Mesendoderm (in vitro differentiated cells): ENCODE data around the gene LIFR.
"Not testable (repeated sequence)": the region's sequence is repeated elsewhere in the genome, so short reads cannot be mapped to it uniquely, and the experiment has no call there.

Experiments
- DNase-seq: peaks from one replicate; pipeline ENCODE4 v3.0.0; 2013
- H2AK5ac ChIP-seq: 2 replicates; pipeline ENCODE4 v1.6.1; 2013; ENCODE audit warnings: low read length, inconsistent platforms
- H2BK120ac ChIP-seq: 2 replicates; pipeline ENCODE4 v1.6.1; 2013; ENCODE audit warnings: low read depth, mild to moderate bottlenecking, low read length, moderate library complexity, mixed read lengths
- H2BK15ac ChIP-seq: replicated peaks from 2 replicates; pipeline ENCODE4 v1.6.1; 2013; ENCODE audit warnings: low read depth, mild to moderate bottlenecking, moderate library complexity
- H2BK5ac ChIP-seq: 2 replicates; pipeline ENCODE4 v1.6.1; 2013; ENCODE audit warnings: low read length, inconsistent platforms
- H3K18ac ChIP-seq: 2 replicates; pipeline ENCODE4 v1.6.1; 2013; ENCODE audit warnings: mild to moderate bottlenecking, low read length, mixed read lengths
- H3K23ac ChIP-seq: one replicate; pipeline ENCODE4 v1.6.1; 2013; ENCODE audit warnings: low read length
- H3K27ac ChIP-seq: 2 replicates; pipeline ENCODE4 v1.5.1; 2013; ENCODE audit warnings: low read depth, mild to moderate bottlenecking, inconsistent platforms, low read length, moderate library complexity
- H3K27me3 ChIP-seq: 2 replicates; pipeline ENCODE4 v1.6.1; 2013; ENCODE audit warnings: low read length, control low read depth, mild to moderate bottlenecking, inconsistent platforms; ENCODE audit not compliant: insufficient read depth, poor library complexity
- H3K36me3 ChIP-seq: 2 replicates; pipeline ENCODE4 v1.6.1; 2013; ENCODE audit warnings: low read length, inconsistent platforms; ENCODE audit not compliant: control insufficient read depth, insufficient read depth
- H3K4ac ChIP-seq: one replicate; pipeline ENCODE4 v1.6.1; 2013; ENCODE audit warnings: low read depth, mild to moderate bottlenecking, low read length, moderate library complexity
- H3K4me1 ChIP-seq: 2 replicates; pipeline ENCODE4 v1.6.1; 2013; ENCODE audit warnings: low read depth, low read length, inconsistent platforms; ENCODE audit not compliant: control insufficient read depth
- H3K4me2 ChIP-seq: 2 replicates; pipeline ENCODE4 v1.6.1; 2013; ENCODE audit warnings: low read length
- H3K4me3 ChIP-seq: 2 replicates; pipeline ENCODE4 v1.5.1; 2013; ENCODE audit warnings: mild to moderate bottlenecking, low read length
- H3K56ac ChIP-seq: one replicate; pipeline ENCODE4 v1.6.1; 2013; ENCODE audit warnings: low read length
- H3K79me1 ChIP-seq: 2 replicates; pipeline ENCODE4 v1.6.1; 2013; ENCODE audit warnings: low read length, inconsistent platforms
- H3K79me2 ChIP-seq: 2 replicates; pipeline ENCODE4 v1.6.1; 2013; ENCODE audit warnings: mild to moderate bottlenecking, low read length; ENCODE audit not compliant: control insufficient read depth, insufficient read depth
- H3K9ac ChIP-seq: 2 replicates; pipeline ENCODE4 v1.6.1; 2013; ENCODE audit warnings: low read length, inconsistent platforms
- H4K5ac ChIP-seq: one replicate; pipeline ENCODE4 v1.6.1; 2013; ENCODE audit warnings: low read length
- H4K8ac ChIP-seq: one replicate; pipeline ENCODE4 v1.6.1; 2013; ENCODE audit warnings: low read depth, mild to moderate bottlenecking, control low read depth, low read length, moderate library complexity
- WGBS: extraction: QIAGEN DNeasy Blood & Tissue Kit; methylation state at CpG from one replicate; pipeline ENCODE4 v1.1.7; 2013; ENCODE audit warnings: low lambda C conversion rate, missing lambda C conversion rate; ENCODE audit not compliant: insufficient coverage; ENCODE audit errors: extremely low coverage; 5-methylcytosine and 5-hydroxymethylcytosine counted together

The LIFR gene

DNA sequence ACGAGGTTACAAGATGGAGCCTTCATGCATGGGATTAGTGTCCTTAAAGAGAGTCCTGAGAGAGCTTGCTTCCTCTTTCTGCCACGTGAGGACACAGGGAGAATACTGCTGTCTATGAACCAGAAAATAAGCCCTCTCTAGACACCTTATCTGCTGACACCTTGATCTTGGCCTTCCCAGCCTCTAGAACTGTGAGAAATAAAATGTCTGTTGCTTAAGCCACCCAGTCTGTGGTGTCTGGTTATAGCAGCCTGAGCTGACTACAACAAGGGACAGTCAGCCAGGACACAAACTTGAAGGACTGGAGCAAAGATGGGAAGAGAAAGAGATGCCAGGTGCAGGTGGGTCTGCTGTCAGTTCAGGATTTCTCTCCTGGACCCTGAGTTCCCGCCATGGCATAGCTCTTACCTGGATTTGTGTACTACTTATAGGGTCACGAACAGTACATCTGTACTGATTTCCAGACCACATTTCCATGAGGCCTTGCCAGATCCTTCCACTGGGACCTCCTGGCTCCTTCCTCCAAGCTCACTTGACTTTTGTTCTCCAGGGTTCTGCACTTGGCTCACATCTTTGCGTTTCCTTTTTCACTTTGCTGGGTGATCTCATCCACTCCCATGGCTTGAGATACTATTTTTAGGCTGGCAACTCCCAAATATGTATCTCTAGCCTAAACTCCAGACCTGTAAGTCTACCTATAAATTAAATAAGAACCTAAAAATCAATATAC lies 44.9 kb upstream of the LIFR start:
- no peak overlapping the region for H3K9ac ChIP-seq
- H2BK15ac ChIP-seq: no peak overlapping the region
- H3K4ac ChIP-seq: peak overlapping the region; percentile 63
- H3K56ac ChIP-seq: peak overlapping the region; percentile 75
- no peak overlapping the region for H3K4me3 ChIP-seq
- H2AK5ac ChIP-seq: peak overlapping the region; percentile 93
- no peaks in the 10 kb centered on the region for H3K79me2 ChIP-seq
- no peaks in the 10 kb centered on the region for H3K79me1 ChIP-seq
- no peak overlapping the region for H4K5ac ChIP-seq
- peak overlapping the region; percentile 99 for H2BK120ac ChIP-seq
- H2BK5ac ChIP-seq: peak overlapping the region; percentile 95
- H4K8ac ChIP-seq: no peak overlapping the region
- H3K4me2 ChIP-seq: no peak overlapping the region
- peaks cover 42% of the 10 kb centered on the region for H3K4me1 ChIP-seq
- no peaks in the 10 kb centered on the region for H3K36me3 ChIP-seq
- no peak overlapping the region for H3K23ac ChIP-seq
- no peaks in the 10 kb centered on the region for H3K27me3 ChIP-seq
- H3K18ac ChIP-seq: peak overlapping the region; percentile 98
- no peak overlapping the region for H3K27ac ChIP-seq
- no peak for DNase-seq
- no CpG with 5 or more reads among the region's 5 CpGs for whole genome bisulfite sequencing

DNA sequence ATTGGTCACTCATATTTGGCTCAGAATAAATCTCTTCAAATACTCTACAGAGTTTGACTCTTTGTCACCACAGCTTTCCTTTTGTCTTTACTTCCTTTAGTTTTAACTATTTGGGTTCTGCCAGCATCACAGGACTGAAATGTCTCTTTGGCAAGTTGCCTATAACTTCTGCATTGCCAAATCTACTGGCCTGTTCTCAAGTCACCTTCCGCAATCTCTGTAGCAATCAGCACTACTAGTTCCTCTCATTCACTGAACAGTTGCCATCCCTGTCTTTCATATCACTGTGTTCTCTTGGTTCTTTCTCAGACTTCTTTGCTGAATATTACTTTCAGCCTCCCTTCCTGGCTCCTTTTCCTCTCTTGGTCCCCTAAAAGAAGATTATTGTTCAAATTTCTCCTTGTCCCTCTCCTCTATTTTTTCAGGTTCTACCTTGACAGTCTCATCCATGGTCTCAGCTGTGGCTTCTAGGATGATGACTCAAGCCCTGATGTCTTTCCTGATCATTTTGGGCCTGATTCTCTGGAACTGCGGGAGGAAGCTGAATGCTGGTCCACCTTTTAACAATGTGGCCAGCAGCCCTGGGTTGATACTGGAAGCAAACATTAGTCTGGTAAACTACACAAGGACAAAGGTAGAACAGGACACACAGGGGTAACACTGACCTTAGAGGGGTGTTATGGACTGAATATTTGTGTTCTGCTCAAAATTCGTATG lies 44.0 kb upstream of the LIFR start:
- DNase-seq: no peak
- Histone ChIP-seq H3K79me1 (no peaks in the 10 kb centered on the region), H2BK15ac (peak overlapping the region; percentile 100), H2BK120ac (peak overlapping the region; percentile 99), H3K23ac (peak overlapping the region; percentile 25), H4K5ac (no peak overlapping the region), H3K27ac (peak overlapping the region; percentile 19), H3K36me3 (no peaks in the 10 kb centered on the region), H3K18ac (peak overlapping the region; percentile 98), H2AK5ac (peak overlapping the region; percentile 93), H4K8ac (no peak overlapping the region), H3K4me1 (peaks cover 40% of the 10 kb centered on the region), H3K4me3 (no peak overlapping the region), H2BK5ac (peak overlapping the region; percentile 95), H3K56ac (peak overlapping the region; percentile 75), H3K9ac (no peak overlapping the region), H3K4me2 (no peak overlapping the region), H3K27me3 (no peaks in the 10 kb centered on the region), H3K79me2 (no peaks in the 10 kb centered on the region), H3K4ac (peak overlapping the region; percentile 85)
- no CpG with 5 or more reads among the region's 3 CpGs for WGBS

DNA sequence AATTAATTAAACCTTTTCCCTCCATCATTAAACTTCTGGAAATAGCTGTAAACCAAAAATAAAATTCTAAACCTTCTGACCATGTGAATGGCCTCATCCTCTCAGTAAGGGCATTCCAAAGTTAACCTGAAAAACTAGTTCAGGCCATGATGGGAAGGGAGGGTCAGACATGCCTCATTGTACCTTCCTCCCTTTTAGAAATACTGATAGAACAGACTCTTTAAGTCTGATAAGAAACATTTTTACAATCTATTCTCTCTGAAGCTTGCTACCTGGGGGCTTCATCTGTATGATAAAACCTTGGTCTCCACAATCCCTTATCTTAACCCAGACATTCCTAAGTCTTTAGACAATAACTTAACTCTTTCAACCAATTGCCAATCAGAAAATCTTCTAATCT lies 43.3 kb upstream of the LIFR start:
- H3K36me3 ChIP-seq, H3K56ac ChIP-seq, H3K18ac ChIP-seq, H4K5ac ChIP-seq, H2BK120ac ChIP-seq, H2BK15ac ChIP-seq, H3K79me1 ChIP-seq, H3K4me3 ChIP-seq, H3K9ac ChIP-seq, H2BK5ac ChIP-seq, H3K27ac ChIP-seq, H3K79me2 ChIP-seq, H3K27me3 ChIP-seq, H4K8ac ChIP-seq, H3K4me2 ChIP-seq, H2AK5ac ChIP-seq, H3K23ac ChIP-seq, H3K4ac ChIP-seq: not testable (repeated sequence)
- peak; percentile 80 for DNase-seq
- H3K4me1 ChIP-seq: peaks cover 37% of the 10 kb centered on the region

DNA sequence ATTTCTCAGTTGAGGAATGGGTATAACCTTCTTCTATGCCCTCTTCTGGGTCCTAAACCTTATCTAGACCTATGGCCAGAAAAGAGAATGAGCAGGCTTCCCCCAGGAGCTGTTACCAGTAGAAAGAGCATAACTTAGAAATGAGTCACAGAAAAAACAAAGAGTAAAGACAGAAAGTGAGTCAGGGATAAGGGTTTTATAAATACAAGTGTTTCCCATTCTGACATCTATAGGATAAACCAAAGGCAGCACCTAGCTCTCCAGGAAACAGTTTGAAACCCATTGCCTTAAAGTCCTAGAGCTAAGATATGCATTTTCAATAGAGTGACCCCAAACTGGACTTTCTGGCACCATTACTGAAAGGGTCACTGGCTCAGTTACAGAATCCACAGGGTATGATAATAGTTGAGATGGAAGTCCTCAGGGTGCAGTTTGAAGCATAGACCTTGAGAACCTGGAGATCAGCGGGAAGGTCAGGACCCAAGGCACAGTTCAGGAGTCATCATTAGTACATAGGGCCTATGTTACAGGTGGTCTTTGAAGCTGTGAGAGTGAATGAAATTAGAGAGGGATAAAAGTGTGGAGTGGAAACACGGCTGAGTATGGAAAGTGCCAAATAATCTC lies 42.7 kb upstream of the LIFR start:
- Histone ChIP-seq H4K8ac (no peak overlapping the region), H3K4ac (no peak overlapping the region), H3K27me3 (no peaks in the 10 kb centered on the region), H3K23ac (no peak overlapping the region), H3K36me3 (no peaks in the 10 kb centered on the region), H3K4me2 (no peak overlapping the region), H3K27ac (peak overlapping the region; percentile 85), H3K4me3 (no peak overlapping the region), H3K4me1 (peaks cover 36% of the 10 kb centered on the region), H3K9ac (no peak overlapping the region), H3K18ac (peak overlapping the region; percentile 81), H2BK120ac (peak overlapping the region; percentile 69), H2BK5ac (peak overlapping the region; percentile 84), H2AK5ac (peak overlapping the region; percentile 40), H2BK15ac (no peak overlapping the region), H4K5ac (no peak overlapping the region), H3K79me1 (no peaks in the 10 kb centered on the region), H3K79me2 (no peaks in the 10 kb centered on the region), H3K56ac (peak overlapping the region; percentile 45)
- WGBS: no CpG with 5 or more reads among the region's 2 CpGs
- peak; percentile 87 for DNase-seq

DNA sequence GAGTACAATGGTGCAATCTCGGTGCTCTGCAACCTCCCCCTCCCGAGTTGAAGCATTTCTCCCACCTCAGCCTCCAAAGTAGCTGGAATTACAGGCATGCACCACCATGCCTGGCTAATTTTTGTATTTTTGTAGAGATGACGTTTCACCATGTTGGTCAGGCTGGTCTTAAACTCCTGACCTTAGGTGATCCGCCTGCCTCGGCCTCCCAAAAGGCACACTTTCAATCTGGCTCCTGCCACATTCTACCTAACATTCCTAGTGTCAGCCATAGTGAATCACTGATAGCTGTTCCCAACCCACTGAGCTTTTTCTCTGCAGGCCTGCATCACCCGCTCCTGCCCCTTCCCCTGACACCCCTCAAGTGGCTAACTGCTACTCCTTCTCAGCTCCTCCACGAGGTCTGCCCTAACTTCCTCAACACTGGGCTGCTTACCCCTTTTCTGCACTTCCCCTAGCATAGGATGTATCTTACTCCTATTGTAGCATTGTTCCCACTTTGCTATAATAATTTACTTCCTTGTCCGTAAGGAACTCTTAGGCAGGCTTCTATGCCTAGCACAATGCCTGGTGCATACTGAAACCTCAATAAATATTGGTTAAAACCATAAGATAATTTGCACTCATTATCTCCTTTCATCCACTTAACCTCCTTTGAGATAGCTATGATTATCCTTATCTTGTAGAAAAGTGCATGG lies 42.0 kb upstream of the LIFR start:
- Histone ChIP-seq H2BK120ac (peak overlapping the region; percentile 23), H2BK15ac (no peak overlapping the region), H3K4me2 (no peak overlapping the region), H3K4me3 (no peak overlapping the region), H4K5ac (no peak overlapping the region), H3K23ac (no peak overlapping the region), H3K27me3 (no peaks in the 10 kb centered on the region), H3K9ac (no peak overlapping the region), H2BK5ac (peak overlapping the region; percentile 56), H3K36me3 (no peaks in the 10 kb centered on the region), H3K4ac (peak overlapping the region; percentile 8), H3K27ac (peak overlapping the region; percentile 57), H3K4me1 (peaks cover 32% of the 10 kb centered on the region), H3K56ac (peak overlapping the region; percentile 57), H4K8ac (no peak overlapping the region), H3K18ac (peak overlapping the region; percentile 4), H3K79me1 (no peaks in the 10 kb centered on the region), H3K79me2 (no peaks in the 10 kb centered on the region), H2AK5ac (no peak overlapping the region)
- WGBS: no CpG with 5 or more reads among the region's 8 CpGs
- DNase-seq: peak; percentile 42
